Activated CD4-positive, alpha-beta T cell treated with anti-CD3 and anti-CD28 coated beads, Interleukin-2, amount 10 ng/mL, durations not matched to agents 7 days and 5 days (primary cell): ENCODE measurements around the gene TBC1D2B. TPM values are rescaled to one million over a fixed set of nuclear protein-coding genes. Genes with fewer than 3 reads are reported as not detected.

Experiments used
- CTCF ChIA-PET: fragments of 350-600 bp; sonication (Branson Sonifier 250); formaldehyde crosslinking; loops from one replicate; lab custom pipeline; 2021; ENCODE audit warnings: antibody characterized with exemption; lab: Charles Lee
- POLR2A ChIA-PET: fragments of 350-600 bp; sonication (Branson Sonifier 250); formaldehyde crosslinking; loops from one replicate; lab custom pipeline; 2021; ENCODE audit warnings: antibody characterized with exemption; lab: Charles Lee
- DNase-seq: peaks from one replicate; pipeline ENCODE4 v3.0.0-alpha.2; 2020
- H3K27ac Mint-ChIP-seq: one replicate; pipeline ENCODE4 v1.8.0; 2021; ENCODE audit warnings: mild to moderate bottlenecking, moderate library complexity, mixed read lengths
- H3K27me3 Mint-ChIP-seq: one replicate; pipeline ENCODE4 v1.8.0; 2021; ENCODE audit warnings: mixed read lengths
- H3K36me3 Mint-ChIP-seq: one replicate; pipeline ENCODE4 v1.8.0; 2021; ENCODE audit warnings: low read depth, mixed read lengths
- H3K4me1 Mint-ChIP-seq: one replicate; pipeline ENCODE4 v1.8.0; 2021; ENCODE audit warnings: mixed read lengths
- H3K4me3 Mint-ChIP-seq: one replicate; pipeline ENCODE4 v1.8.0; 2021; ENCODE audit warnings: mild to moderate bottlenecking, moderate library complexity, mixed read lengths
- H3K9me3 Mint-ChIP-seq: one replicate; pipeline ENCODE4 v1.8.0; 2021; ENCODE audit warnings: mixed read lengths
- total RNA-seq, 2 experiments: library from RNA; stranded (reverse); gene quantifications; one replicate each; pipeline ENCODE4 v1.2.3, GENCODE V29; 2021

The TBC1D2B gene
- total RNA-seq, 2 experiments from 2014 or later, result 77.2 to 83.7 TPM

DNA sequence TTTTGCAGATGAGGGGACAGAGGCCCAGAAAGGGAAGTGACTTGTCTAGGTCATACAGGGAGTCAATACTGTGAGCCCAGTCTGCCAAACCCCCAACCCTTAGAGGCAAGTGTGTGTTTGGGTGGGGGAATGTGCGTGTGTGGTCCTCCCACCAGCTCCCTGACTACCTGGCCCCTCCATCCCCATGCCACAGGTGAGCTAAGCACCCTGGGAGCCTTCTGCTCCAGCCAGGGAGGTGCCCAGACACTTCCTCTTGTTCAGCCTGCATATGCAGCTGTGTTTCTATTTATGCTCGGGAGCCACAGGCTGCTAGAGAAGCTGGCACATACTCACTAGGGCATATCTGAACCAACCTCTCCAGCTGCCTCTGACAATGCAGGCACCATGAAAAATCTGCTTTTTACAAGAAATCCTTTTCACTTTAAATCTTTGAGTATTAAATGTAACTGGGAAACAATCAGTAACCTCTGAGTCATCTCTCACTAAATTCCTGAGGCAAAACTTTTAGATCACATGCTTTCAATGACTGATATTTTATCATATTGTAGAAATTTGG, 20.7 kb downstream of the TBC1D2B start:
- Mint-ChIP-seq H3K4me3 (peak overlapping the region; percentile 50), H3K4me1 (peaks cover 88% of the 10 kb centered on the region), H3K27ac (peak overlapping the region; percentile 77), H3K9me3 (no peaks in the 10 kb centered on the region), H3K36me3 (peaks cover 44% of the 10 kb centered on the region), H3K27me3 (no peaks in the 10 kb centered on the region)
- ChIA-PET CTCF (interaction anchor here (0.6 to 1.5 kb wide), 11 partner anchors 9 to 378 kb away, joined by 3 to 4 read pairs (median 3); partner anchors contain the start of gene SH2D7), POLR2A (no interaction called here)
- no peak for DNase-seq

DNA sequence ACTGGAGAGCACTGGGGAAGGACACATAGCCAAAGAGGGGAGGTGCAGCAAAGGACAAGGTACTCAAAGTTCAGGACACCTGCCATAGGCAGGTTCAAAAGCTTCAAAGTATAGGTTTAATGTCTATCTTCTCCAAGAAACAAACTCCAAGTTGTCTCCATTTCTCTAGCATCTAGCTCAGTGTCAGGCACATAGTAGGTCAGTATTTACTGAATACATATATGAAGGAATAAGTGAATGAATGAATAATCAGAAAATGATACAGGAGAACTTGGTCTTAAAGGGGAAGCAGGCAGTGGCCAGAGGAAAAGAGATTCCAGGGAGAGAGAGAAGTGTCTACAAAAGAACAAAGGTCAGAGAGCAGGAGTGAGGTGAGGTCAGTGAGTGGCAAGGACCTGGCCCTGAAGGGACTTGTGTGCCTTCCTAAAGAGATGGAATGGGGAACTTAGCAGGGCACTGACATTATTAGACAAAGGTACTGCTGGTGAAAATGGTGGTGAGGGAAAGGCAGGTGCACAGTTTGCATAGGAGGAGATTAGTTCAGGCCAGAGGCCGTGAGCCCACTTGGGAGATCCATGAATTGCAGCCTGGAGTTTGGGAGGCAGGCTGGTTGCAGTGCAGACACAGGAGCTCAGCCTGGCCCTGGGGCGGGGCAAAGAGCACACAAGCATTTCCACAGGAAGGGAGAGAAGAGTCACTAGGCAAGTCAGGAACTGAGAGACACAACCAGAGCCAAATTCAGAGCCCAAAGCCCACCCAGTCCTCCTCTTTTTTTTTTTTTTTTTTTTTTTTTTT, 21.4 kb downstream of the TBC1D2B start:
- Mint-ChIP-seq H3K36me3 (peaks cover 49% of the 10 kb centered on the region), H3K27me3 (no peaks in the 10 kb centered on the region), H3K4me1 (peaks cover 93% of the 10 kb centered on the region), H3K27ac (peak overlapping the region; percentile 75), H3K9me3 (no peaks in the 10 kb centered on the region), H3K4me3 (peak overlapping the region; percentile 47)
- ChIA-PET CTCF (interaction anchor here (0.6 to 6.8 kb wide), 9 partner anchors 8 to 379 kb away, joined by 3 to 73 read pairs (median 3); partner anchors contain the start of gene SH2D7), POLR2A (no interaction called here)
- DNase-seq, result no peak

DNA sequence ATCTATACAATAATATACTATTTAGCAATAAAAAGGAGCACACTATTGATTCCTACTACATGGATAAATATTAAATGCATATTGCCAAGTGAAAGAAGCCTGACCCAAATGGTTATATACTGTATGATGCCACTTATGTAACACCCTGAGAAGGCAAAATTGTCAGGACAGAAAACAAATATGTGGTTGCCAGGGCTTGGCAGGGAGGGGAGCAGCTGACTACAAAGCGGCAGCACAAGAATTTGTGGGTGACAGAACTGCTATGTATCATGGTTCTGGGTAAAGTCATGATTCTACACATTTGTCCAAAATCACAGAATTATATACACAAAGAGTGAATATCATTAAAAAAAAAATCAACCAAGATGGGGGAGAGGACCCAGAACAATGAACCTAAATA, 22.5 kb downstream of the TBC1D2B start:
- H3K4me1 Mint-ChIP-seq, result peaks cover 98% of the 10 kb centered on the region
- H3K27me3 Mint-ChIP-seq, result no peaks in the 10 kb centered on the region
- DNase-seq, result no peak
- ChIA-PET POLR2A (no interaction called here), CTCF (interaction anchor here (1.3 to 6.8 kb wide), 3 partner anchors 14 to 20 kb away, joined by 3 to 73 read pairs (median 4); no protein-coding TSS in a partner anchor)
- H3K27ac Mint-ChIP-seq, result peak overlapping the region; percentile 70
- H3K9me3 Mint-ChIP-seq, result no peaks in the 10 kb centered on the region
- no peak overlapping the region for H3K4me3 Mint-ChIP-seq
- H3K36me3 Mint-ChIP-seq, result peaks cover 50% of the 10 kb centered on the region

GRCh38 chr15:78054518-78054917, 23.0 kb downstream of the TBC1D2B start:
- H3K4me1 Mint-ChIP-seq, result peaks cover 98% of the 10 kb centered on the region
- H3K27ac Mint-ChIP-seq, result no peak overlapping the region
- no peaks in the 10 kb centered on the region for H3K9me3 Mint-ChIP-seq
- H3K4me3 Mint-ChIP-seq, result no peak overlapping the region
- CTCF ChIA-PET, result interaction anchor here (1.3 to 6.8 kb wide), 3 partner anchors 15 to 53 kb away, joined by 4 to 73 read pairs (median 12); no protein-coding TSS in a partner anchor
- POLR2A ChIA-PET, result no interaction called here
- H3K27me3 Mint-ChIP-seq, result no peaks in the 10 kb centered on the region
- H3K36me3 Mint-ChIP-seq, result peaks cover 50% of the 10 kb centered on the region
- DNase-seq, result no peak

GRCh38 chr15:78052545-78052944, 25.0 kb downstream of the TBC1D2B start:
- no peaks in the 10 kb centered on the region for H3K27me3 Mint-ChIP-seq
- peak overlapping the region; percentile 2 for H3K4me3 Mint-ChIP-seq
- no peak for DNase-seq
- CTCF ChIA-PET, result interaction anchor here (1.0 to 6.8 kb wide), 7 partner anchors 10 to 55 kb away, joined by 3 to 73 read pairs (median 12); no protein-coding TSS in a partner anchor
- H3K36me3 Mint-ChIP-seq, result peaks cover 57% of the 10 kb centered on the region
- H3K9me3 Mint-ChIP-seq, result no peaks in the 10 kb centered on the region
- POLR2A ChIA-PET, result no interaction called here
- H3K4me1 Mint-ChIP-seq, result peaks cover 98% of the 10 kb centered on the region
- peak overlapping the region; percentile 91 for H3K27ac Mint-ChIP-seq

GRCh38 chr15:78052001-78052401, 25.5 kb downstream of the TBC1D2B start:
- POLR2A ChIA-PET, result no interaction called here
- DNase-seq, result no peak
- Mint-ChIP-seq H3K4me3 (peak overlapping the region; percentile 2), H3K27me3 (no peaks in the 10 kb centered on the region), H3K9me3 (no peaks in the 10 kb centered on the region), H3K27ac (peak overlapping the region; percentile 91), H3K36me3 (peaks cover 61% of the 10 kb centered on the region), H3K4me1 (peaks cover 98% of the 10 kb centered on the region)
- CTCF ChIA-PET, result interaction anchor here (0.5 to 6.8 kb wide), 9 partner anchors 10 to 57 kb away, joined by 3 to 73 read pairs (median 9); no protein-coding TSS in a partner anchor

DNA sequence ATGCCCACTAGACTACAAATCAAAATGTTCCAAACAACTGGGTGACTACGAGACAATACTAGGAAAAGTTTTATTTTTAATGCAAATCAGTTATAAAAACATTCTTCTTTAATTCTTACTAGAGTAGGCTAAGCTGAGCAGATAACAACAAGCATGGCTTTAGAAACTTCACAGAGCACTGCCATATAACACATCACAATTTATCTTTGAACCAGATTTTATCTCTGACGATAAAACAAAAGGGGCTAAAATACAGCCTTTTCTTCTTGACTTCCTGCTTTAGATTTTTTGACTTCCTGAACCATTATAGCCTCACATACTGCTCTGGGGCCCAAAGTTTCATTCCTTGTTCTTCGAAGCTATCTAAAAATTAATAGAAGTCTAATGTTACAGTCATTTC, 25.9 kb downstream of the TBC1D2B start:
- peaks cover 98% of the 10 kb centered on the region for H3K4me1 Mint-ChIP-seq
- H3K27ac Mint-ChIP-seq, result peak overlapping the region; percentile 91
- no peak for DNase-seq
- ChIA-PET POLR2A (no interaction called here), CTCF (interaction anchor here (0.5 to 6.8 kb wide), 10 partner anchors 8 to 57 kb away, joined by 3 to 73 read pairs (median 7); no protein-coding TSS in a partner anchor)
- no peaks in the 10 kb centered on the region for H3K9me3 Mint-ChIP-seq
- H3K4me3 Mint-ChIP-seq, result peak overlapping the region; percentile 20
- no peaks in the 10 kb centered on the region for H3K27me3 Mint-ChIP-seq
- H3K36me3 Mint-ChIP-seq, result peaks cover 65% of the 10 kb centered on the region

- no peaks in the 10 kb centered on the region for H3K27me3 Mint-ChIP-seq
- peak overlapping the region; percentile 87 for H3K27ac Mint-ChIP-seq
- H3K9me3 Mint-ChIP-seq, result no peaks in the 10 kb centered on the region
- ChIA-PET CTCF (interaction anchor here (1.4 to 6.8 kb wide), 8 partner anchors 8 to 58 kb away, joined by 3 to 73 read pairs (median 12); partner anchors contain the start of gene TBC1D2B), POLR2A (no interaction called here)
- H3K4me1 Mint-ChIP-seq, result peaks cover 99% of the 10 kb centered on the region
- peaks cover 64% of the 10 kb centered on the region for H3K36me3 Mint-ChIP-seq
- peak overlapping the region; percentile 28 for H3K4me3 Mint-ChIP-seq
- DNase-seq, result no peak
These were observed 26.7 kb downstream of the TBC1D2B start for GRCh38 chr15:78050826-78051225.

DNA sequence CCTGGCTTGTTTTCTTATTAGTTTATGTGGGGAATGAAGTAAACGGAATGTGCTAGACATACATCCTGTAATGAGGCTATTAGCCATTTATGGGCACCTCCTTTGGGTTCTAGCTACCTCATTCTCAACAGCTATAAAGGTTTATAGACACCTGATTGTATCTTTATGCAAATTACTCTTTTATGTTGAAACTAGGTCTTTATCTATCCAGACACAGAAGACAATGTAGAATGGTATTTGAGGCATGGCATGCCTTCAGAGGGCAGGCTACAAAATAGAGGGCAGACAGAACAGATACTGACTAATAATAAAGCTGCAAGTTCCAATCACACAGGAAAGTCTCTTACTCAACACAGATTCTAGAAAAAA, 27.1 kb downstream of the TBC1D2B start:
- Mint-ChIP-seq H3K9me3 (no peaks in the 10 kb centered on the region), H3K36me3 (peaks cover 61% of the 10 kb centered on the region)

GRCh38 chr15:78049691-78050440, 27.6 kb downstream of the TBC1D2B start:
- peaks cover 60% of the 10 kb centered on the region for H3K36me3 Mint-ChIP-seq
- H3K4me3 Mint-ChIP-seq, result peak overlapping the region; percentile 51
- no peaks in the 10 kb centered on the region for H3K27me3 Mint-ChIP-seq
- CTCF ChIA-PET, result interaction anchor here (0.6 to 6.8 kb wide), 8 partner anchors 9 to 191 kb away, joined by 3 to 73 read pairs (median 12); partner anchors contain the start of gene TBC1D2B
- DNase-seq, result peak; percentile 73
- POLR2A ChIA-PET, result interaction anchor here (0.7 to 0.9 kb wide), 2 partner anchors 16 to 21 kb away, joined by 3 to 4 read pairs; no protein-coding TSS in a partner anchor
- peak overlapping the region; percentile 87 for H3K27ac Mint-ChIP-seq
- peaks cover 97% of the 10 kb centered on the region for H3K4me1 Mint-ChIP-seq
- H3K9me3 Mint-ChIP-seq, result no peaks in the 10 kb centered on the region

More for the DNA sequence above, 27.1 kb downstream of the TBC1D2B start:
- peaks cover 97% of the 10 kb centered on the region for H3K4me1 Mint-ChIP-seq
- peak overlapping the region; percentile 28 for H3K4me3 Mint-ChIP-seq
- DNase-seq, result no peak
- ChIA-PET POLR2A (interaction anchor here (0.9 kb wide), 1 partner anchor 20 kb away, joined by 4 read pairs; no protein-coding TSS in a partner anchor), CTCF (interaction anchor here (0.6 to 6.8 kb wide), 8 partner anchors 9 to 190 kb away, joined by 3 to 73 read pairs (median 12); partner anchors contain the start of gene TBC1D2B)
- H3K27me3 Mint-ChIP-seq, result no peaks in the 10 kb centered on the region
- peak overlapping the region; percentile 87 for H3K27ac Mint-ChIP-seq

GRCh38 chr15:78048628-78048920, 28.9 kb downstream of the TBC1D2B start:
- Mint-ChIP-seq H3K4me1 (peaks cover 96% of the 10 kb centered on the region), H3K9me3 (no peaks in the 10 kb centered on the region), H3K27ac (peak overlapping the region; percentile 87), H3K4me3 (no peak overlapping the region), H3K27me3 (no peaks in the 10 kb centered on the region), H3K36me3 (peaks cover 63% of the 10 kb centered on the region)
- no peak for DNase-seq
- ChIA-PET CTCF (interaction anchor here (0.6 to 3.2 kb wide), 7 partner anchors 8 to 60 kb away, joined by 3 to 20 read pairs (median 3); no protein-coding TSS in a partner anchor), POLR2A (no interaction called here)
